OCI-LY7 (cell line): ENCODE results near the gene TPST1. TPM values are rescaled to one million over a fixed set of nuclear protein-coding genes. Genes with fewer than 3 reads are reported as not detected.

Source experiments
- BruUV-seq: library from RNA; stranded (reverse); fragments of 400-500 nt; replicated peaks from 2 replicates; lab custom pipeline; 2021; lab: Mats Ljungman, UMichigan
- CTCF ChIA-PET: fragments of 300-600 bp; sonication (Branson Sonifier 250); formaldehyde crosslinking; loops from one replicate; lab custom pipeline; 2022; ENCODE audit warnings: antibody characterized with exemption; ENCODE audit not compliant: unreplicated experiment; lab: Charles Lee
- POLR2A ChIA-PET: fragments of 300-600 bp; sonication (Branson Sonifier 250); formaldehyde crosslinking; loops from one replicate; lab custom pipeline; 2022; ENCODE audit warnings: antibody characterized with exemption; lab: Charles Lee
- DNase-seq: peaks from one replicate; pipeline ENCODE4 v3.0.0-alpha.2; 2015; ENCODE audit warnings: low spot score
- H2AFZ ChIP-seq: fragments of 200-600 bp; sonication (generic), shearing (Covaris generic); 2 replicates; pipeline ENCODE4 v1.6.1; 2014; ENCODE audit warnings: mild to moderate bottlenecking, antibody characterized with exemption, low read length, moderate library complexity
- H3K27ac ChIP-seq: fragments of 200-600 bp; sonication (generic); 2 replicates; pipeline ENCODE4 v1.5.1; 2014; ENCODE audit warnings: mixed run types, low read depth, mild to moderate bottlenecking, moderate library complexity, low read length, inconsistent platforms; ENCODE audit not compliant: poor library complexity, severe bottlenecking
- H3K36me3 ChIP-seq: fragments of 200-600 bp; sonication (generic); 2 replicates; pipeline ENCODE4 v1.6.1; 2014; ENCODE audit warnings: mild to moderate bottlenecking, antibody characterized with exemption, low read length, moderate library complexity, mixed read lengths; ENCODE audit not compliant: insufficient read depth
- H3K4me1 ChIP-seq: fragments of 200-600 bp; sonication (generic); 2 replicates; pipeline ENCODE4 v1.5.1; 2014; ENCODE audit warnings: mild to moderate bottlenecking, low read length; ENCODE audit not compliant: insufficient read depth, poor library complexity, severe bottlenecking
- H3K4me2 ChIP-seq: fragments of 200-600 bp; sonication (generic); 2 replicates; pipeline ENCODE4 v1.6.1; 2014; ENCODE audit warnings: mild to moderate bottlenecking, low read length
- H3K4me3 ChIP-seq: fragments of 200-600 bp; sonication (generic); 2 replicates; pipeline ENCODE4 v1.5.1; 2014; ENCODE audit warnings: mild to moderate bottlenecking, low read depth, low read length; ENCODE audit not compliant: poor library complexity, severe bottlenecking
- H3K79me2 ChIP-seq: fragments of 200-600 bp; sonication (generic); 2 replicates; pipeline ENCODE4 v1.6.1; 2016; ENCODE audit warnings: low read depth, mild to moderate bottlenecking, low read length, moderate library complexity, mixed read lengths; ENCODE audit not compliant: insufficient read depth
- H3K9me2 ChIP-seq: fragments of 200-600 bp; sonication (generic); 2 replicates; pipeline ENCODE4 v1.6.1; 2016; ENCODE audit warnings: mild to moderate bottlenecking, low read length, mixed read lengths; ENCODE audit not compliant: insufficient read depth
- H3K9me3 ChIP-seq: fragments of 200-600 bp; sonication (generic); 2 replicates; pipeline ENCODE4 v1.6.1; 2014; ENCODE audit warnings: mild to moderate bottlenecking, mixed run types, low read length, mixed read lengths
- H4K20me1 ChIP-seq: fragments of 200-600 bp; sonication (generic); 2 replicates; pipeline ENCODE4 v1.6.1; 2014; ENCODE audit warnings: mild to moderate bottlenecking, antibody characterized with exemption, low read length, moderate library complexity, mixed read lengths; ENCODE audit not compliant: insufficient read depth
- CTCF ChIP-seq: fragments of 200-600 bp; sonication (generic); conservative IDR thresholded peaks from 2 replicates; pipeline ENCODE4 v1.5.1; 2014; ENCODE audit warnings: mild to moderate bottlenecking, antibody characterized with exemption, low read length, moderate library complexity, mixed read lengths
- EZH2phosphoT487 ChIP-seq: fragments of 200-600 bp; sonication (generic); IDR thresholded peaks from 2 replicates; pipeline ENCODE4 v1.6.1; 2018; ENCODE audit warnings: low read depth, borderline replicate concordance, mild to moderate bottlenecking, mixed run types, antibody characterized with exemption, low read length, moderate library complexity, mixed read lengths
- intact Hi-C: fragments of 100-400 bp; cut with micrococcal nuclease; formaldehyde crosslinking; loops from one replicate; pipeline ENCODE4 v1.10.0; 2022; ENCODE audit not compliant: unreplicated experiment
- total RNA-seq, 2 experiments: library from RNA; depleted of rRNA in 1 of 2; stranded (reverse); fragments of >200 nt in 1 of 2; shearing (Covaris generic) in 1 of 2; gene quantifications; 2 replicates each; pipeline ENCODE4 v1.2.3, GENCODE V29; 2014 to 2022

The TPST1 gene
- total RNA-seq, 2 experiments from 2014 or later, result 3.5 to 6.6 TPM

- intact Hi-C loops, result no loop called here
- no peak for DNase-seq
- no peaks in the 10 kb centered on the region for H3K4me1 ChIP-seq
- no peaks in the 10 kb centered on the region for H3K79me2 ChIP-seq
- no peaks in the 10 kb centered on the region for H3K9me2 ChIP-seq
- TF ChIP-seq CTCF, result no peak
- no peak for TF ChIP-seq EZH2phosphoT487
- H3K36me3 ChIP-seq, result no peaks in the 10 kb centered on the region
- no peak overlapping the region for H3K4me3 ChIP-seq
- H3K27ac ChIP-seq, result no peak overlapping the region
- H2AFZ ChIP-seq, result no peak overlapping the region
- POLR2A ChIA-PET, result no interaction called here
- no peaks in the 10 kb centered on the region for H4K20me1 ChIP-seq
- CTCF ChIA-PET, result no interaction called here
- BruUV-seq, result no TSS peak
- H3K9me3 ChIP-seq, result no peaks in the 10 kb centered on the region
- H3K4me2 ChIP-seq, result no peak overlapping the region
Observed at GRCh38 chr7:66326501-66327215, 121.5 kb downstream of the TPST1 start.

GRCh38 chr7:66330961-66331360, 125.8 kb downstream of the TPST1 start:
- Histone ChIP-seq H3K79me2 (no peaks in the 10 kb centered on the region), H4K20me1 (no peaks in the 10 kb centered on the region), H3K9me3 (no peaks in the 10 kb centered on the region), H3K4me1 (no peaks in the 10 kb centered on the region), H2AFZ (no peak overlapping the region), H3K27ac (no peak overlapping the region), H3K4me3 (no peak overlapping the region), H3K9me2 (no peaks in the 10 kb centered on the region), H3K4me2 (no peak overlapping the region), H3K36me3 (no peaks in the 10 kb centered on the region)
- ChIA-PET POLR2A (no interaction called here), CTCF (no interaction called here)
- intact Hi-C loops, result no loop called here
- BruUV-seq, result no TSS peak
- TF ChIP-seq EZH2phosphoT487, result no peak
- no peak for TF ChIP-seq CTCF
- no peak for DNase-seq

GRCh38 chr7:66331883-66332282, 126.7 kb downstream of the TPST1 start:
- TF ChIP-seq EZH2phosphoT487, result no peak
- TF ChIP-seq CTCF, result no peak
- Histone ChIP-seq H3K4me2 (no peak overlapping the region), H3K9me3 (peaks cover 5% of the 10 kb centered on the region; the same call in 1 of the 2 replicates), H3K36me3 (no peaks in the 10 kb centered on the region), H3K4me1 (no peaks in the 10 kb centered on the region), H4K20me1 (no peaks in the 10 kb centered on the region), H3K9me2 (no peaks in the 10 kb centered on the region), H2AFZ (no peak overlapping the region), H3K4me3 (no peak overlapping the region), H3K79me2 (no peaks in the 10 kb centered on the region), H3K27ac (no peak overlapping the region)
- no peak for DNase-seq
- BruUV-seq, result no TSS peak
- CTCF ChIA-PET, result no interaction called here
- POLR2A ChIA-PET, result interaction anchor here (1.6 kb wide), 1 partner anchor 16 kb away, joined by 3 read pairs; no protein-coding TSS in a partner anchor
- intact Hi-C loops, result no loop called here
